Measurements from ENCODE around the gene SLAIN2. TPM values are rescaled to one million over a fixed set of nuclear protein-coding genes. Genes with fewer than 3 reads are reported as not detected.

The SLAIN2 gene
- total RNA-seq, 1 experiment from 2014 or later, result 30.8 TPM

DNA sequence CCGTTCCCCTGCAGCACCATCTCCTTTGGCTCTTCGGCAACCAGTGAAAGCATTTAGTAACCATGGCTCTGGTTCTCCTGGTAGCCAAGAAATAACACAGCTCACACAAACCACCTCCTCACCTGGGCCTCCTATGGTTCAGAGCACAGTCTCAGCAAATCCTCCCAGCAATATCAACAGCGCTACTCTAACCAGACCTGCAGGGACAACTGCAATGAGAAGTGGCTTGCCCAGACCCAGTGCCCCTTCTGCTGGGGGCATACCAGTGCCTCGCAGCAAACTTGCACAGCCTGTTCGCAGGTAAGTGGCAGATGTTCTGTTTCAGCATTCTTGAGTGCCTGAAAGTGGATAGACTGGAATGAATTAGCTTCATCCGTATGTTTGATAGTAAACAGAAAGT lies 78.8 kb downstream of the SLAIN2 start:
- Histone ChIP-seq H3K27me3 (ENCODE audit: insufficient read depth, low read length) (no peaks in the 10 kb centered on the region), H3K56ac (ENCODE audit: insufficient read length, low read depth, low read length) (no peak overlapping the region), H3K79me2 (ENCODE audit: insufficient read depth, low read length) (no peaks in the 10 kb centered on the region), H3K9ac (ENCODE audit: extremely low read depth, insufficient read length, low read length) (no peak overlapping the region), H4K8ac (replicated peaks; ENCODE audit: insufficient read length, low read depth, low read length) (no peak overlapping the region), H3K23me2 (ENCODE audit: insufficient read length, low read depth, low read length, poor library complexity, severe bottlenecking) (no peaks in the 10 kb centered on the region), H2BK120ac (ENCODE audit: low read depth, low read length, poor library complexity, severe bottlenecking) (no peak overlapping the region), H2BK20ac (ENCODE audit: low read depth, low read length, poor library complexity, severe bottlenecking) (no peak overlapping the region), H3K18ac (ENCODE audit: insufficient read length, low read depth, low read length) (no peak overlapping the region), H3K23ac (ENCODE audit: insufficient read length, low read depth, low read length) (no peak overlapping the region), H3T11ph (ENCODE audit: low read length) (no peak overlapping the region), H3K4me1 (ENCODE audit: insufficient read depth, low read length) (peaks cover 2% of the 10 kb centered on the region; the same call in 1 of the 2 replicates), H3K14ac (ENCODE audit: insufficient read depth, low read length) (no peak overlapping the region), H3K4ac (ENCODE audit: low read depth, low read length) (no peak overlapping the region), H2AK5ac (ENCODE audit: insufficient read length, low read length) (no peak overlapping the region), H2BK15ac (ENCODE audit: low read depth, low read length) (no peak overlapping the region), H2BK12ac (ENCODE audit: insufficient read length, low read depth, low read length) (no peak overlapping the region), H4K5ac (ENCODE audit: insufficient read length, low read depth, low read length) (no peak overlapping the region), H2BK5ac (ENCODE audit: insufficient read length, low read length) (no peak overlapping the region), H2AFZ (ENCODE audit: low read length) (no peak overlapping the region), H3K4me2 (ENCODE audit: insufficient read depth, insufficient read length, low read length) (no peak overlapping the region), H3K27ac (ENCODE audit: insufficient read length, low read depth, low read length) (no peak overlapping the region), H4K20me1 (ENCODE audit: control insufficient read depth, insufficient read depth, insufficient read length) (no peaks in the 10 kb centered on the region), H3K79me1 (ENCODE audit: insufficient read depth, low read depth, low read length, poor library complexity, severe bottlenecking) (no peaks in the 10 kb centered on the region), H3K9me3 (ENCODE audit: control insufficient read depth, low read depth, low read length) (no peaks in the 10 kb centered on the region), H4K91ac (ENCODE audit: insufficient read length, low read depth, low read length) (no peak overlapping the region)
- Mint-ChIP-seq H3K27ac (peak overlapping the region; percentile 13 to 71 (median 69); a peak in 3 of 7 replicates), H3K36me3 (ENCODE audit: insufficient read depth in 1 of 3, low read depth in 3 of 3) (peaks cover 4 to 10% (median 8%) of the 10 kb centered on the region in 3 experiments; a peak in 6 of 7 replicates), H3K9me3 (no peaks in the 10 kb centered on the region), H3K4me1 (peaks cover 18 to 19% of the 10 kb centered on the region in 2 experiments), H3K27me3 (ENCODE audit: low read depth) (no peaks in the 10 kb centered on the region), H3K4me3 (no peak overlapping the region)
- no peak for TF ChIP-seq CTCF (conservative IDR thresholded peaks at IDR 0.05)
- WGBS (ENCODE audit: extremely low coverage, insufficient read length, low lambda C conversion rate), result no CpG with 5 or more reads among the region's 6 CpGs
- DNase-seq, result no peak

Data from H9 (cell line).